LNCaP clone FGC (cell line): Measurements from ENCODE around the gene ASCC1.

Experiments used
- DNase-seq: peaks from one replicate; pipeline ENCODE4 v3.0.0-alpha.2; 2011; ENCODE audit warnings: low read depth
- H3K4me3 ChIP-seq: 2 replicates; pipeline ENCODE4 v1.5.1; 2011; ENCODE audit warnings: mild to moderate bottlenecking, low read depth, low read length, control low read depth
- TF ChIP-seq, protein P1 (sequence below): IDR thresholded peaks from 2 replicates; pipeline ENCODE4 v1.5.1; 2012; ENCODE audit warnings: mild to moderate bottlenecking; ENCODE audit not compliant: control insufficient read depth, insufficient read depth; ENCODE audit errors: extremely low read depth

ASCC1 gene

GRCh38 chr10:72238392-72239175 lies 22.5 kb upstream of the ASCC1 start:
- no peak for DNase-seq
- H3K4me3 ChIP-seq: no peak overlapping the region
- TF ChIP-seq, protein P1, sequence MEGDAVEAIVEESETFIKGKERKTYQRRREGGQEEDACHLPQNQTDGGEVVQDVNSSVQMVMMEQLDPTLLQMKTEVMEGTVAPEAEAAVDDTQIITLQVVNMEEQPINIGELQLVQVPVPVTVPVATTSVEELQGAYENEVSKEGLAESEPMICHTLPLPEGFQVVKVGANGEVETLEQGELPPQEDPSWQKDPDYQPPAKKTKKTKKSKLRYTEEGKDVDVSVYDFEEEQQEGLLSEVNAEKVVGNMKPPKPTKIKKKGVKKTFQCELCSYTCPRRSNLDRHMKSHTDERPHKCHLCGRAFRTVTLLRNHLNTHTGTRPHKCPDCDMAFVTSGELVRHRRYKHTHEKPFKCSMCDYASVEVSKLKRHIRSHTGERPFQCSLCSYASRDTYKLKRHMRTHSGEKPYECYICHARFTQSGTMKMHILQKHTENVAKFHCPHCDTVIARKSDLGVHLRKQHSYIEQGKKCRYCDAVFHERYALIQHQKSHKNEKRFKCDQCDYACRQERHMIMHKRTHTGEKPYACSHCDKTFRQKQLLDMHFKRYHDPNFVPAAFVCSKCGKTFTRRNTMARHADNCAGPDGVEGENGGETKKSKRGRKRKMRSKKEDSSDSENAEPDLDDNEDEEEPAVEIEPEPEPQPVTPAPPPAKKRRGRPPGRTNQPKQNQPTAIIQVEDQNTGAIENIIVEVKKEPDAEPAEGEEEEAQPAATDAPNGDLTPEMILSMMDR: no peak

DNA sequence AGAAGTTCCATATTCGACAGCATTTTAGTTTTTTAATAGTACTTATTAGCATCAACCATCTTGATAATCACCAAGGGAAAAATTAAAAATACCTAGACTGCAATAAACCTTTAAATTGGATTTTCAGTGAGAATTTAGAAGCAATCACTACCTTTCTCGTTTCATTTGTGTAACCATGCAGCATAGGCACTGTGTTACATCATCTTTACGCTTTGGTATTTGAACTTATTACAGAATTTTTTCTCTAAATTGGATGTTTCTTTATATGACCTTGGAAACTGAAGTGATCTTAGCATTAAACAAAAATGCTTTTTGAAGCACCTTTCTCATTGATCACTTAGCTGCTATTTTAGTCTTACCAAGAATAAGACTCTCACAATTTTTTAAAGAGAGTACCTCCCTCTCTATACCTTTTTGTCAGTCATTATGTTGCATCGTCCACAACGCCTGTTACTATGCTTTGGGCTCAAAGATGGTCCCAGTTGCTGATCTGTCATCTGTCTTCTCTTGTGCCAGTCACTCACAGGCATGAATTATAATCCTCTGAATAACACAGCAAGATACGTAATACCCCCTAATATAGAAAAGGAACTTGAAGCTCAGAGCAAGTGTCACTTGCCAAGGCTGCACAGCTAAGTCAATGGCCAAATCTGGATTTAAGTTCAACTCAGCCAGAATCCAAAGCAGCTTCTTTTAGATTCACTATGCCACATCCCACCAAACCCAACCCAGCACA lies 19.6 kb upstream of the ASCC1 start:
- TF ChIP-seq, protein P1: no peak
- H3K4me3 ChIP-seq: no peak overlapping the region
- DNase-seq: no peak

GRCh38 chr10:72234560-72235095 lies 18.6 kb upstream of the ASCC1 start:
- no peak for DNase-seq
- TF ChIP-seq, protein P1: no peak
- H3K4me3 ChIP-seq: no peak overlapping the region

DNA sequence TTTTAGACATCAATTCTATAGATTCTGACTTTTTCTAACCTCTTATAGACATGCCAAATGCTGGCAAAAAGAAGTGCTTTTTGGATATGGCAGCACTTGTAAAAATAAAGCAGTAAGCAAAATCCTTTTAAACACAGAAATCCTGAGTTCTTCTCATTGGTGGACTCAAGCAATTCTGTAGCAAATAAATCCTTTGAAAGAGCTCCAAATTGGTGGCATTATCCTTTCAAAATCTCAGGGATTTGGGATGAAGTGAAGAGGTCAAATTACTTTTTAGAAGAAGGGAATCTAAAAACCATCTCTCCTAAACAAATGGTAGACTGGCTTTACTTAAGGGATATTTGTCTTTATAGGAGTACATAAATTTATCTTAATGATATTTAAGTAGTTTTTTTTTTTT lies 17.5 kb upstream of the ASCC1 start:
- TF ChIP-seq, protein P1: no peak
- H3K4me3 ChIP-seq: no peak overlapping the region
- DNase-seq: no peak

- TF ChIP-seq, protein P1: no peak
- DNase-seq: no peak
- H3K4me3 ChIP-seq: no peak overlapping the region
Observed at GRCh38 chr10:72229261-72230251, 13.5 kb upstream of the ASCC1 start.

- DNase-seq: no peak
- TF ChIP-seq, protein P1: no peak
- no peak overlapping the region for H3K4me3 ChIP-seq
Observed at GRCh38 chr10:72228318-72228751, 12.3 kb upstream of the ASCC1 start.
